ENCODE results near the gene UBE2F. TPM values are rescaled to one million over a fixed set of nuclear protein-coding genes. Genes with fewer than 3 reads are reported as not detected.

UBE2F gene
- total and polyA plus RNA-seq, 2 of the 13 experiments (the other 11 are each of a cell fraction or from before 2014, with no cell fraction given): 35.4 to 73.1 TPM

DNA sequence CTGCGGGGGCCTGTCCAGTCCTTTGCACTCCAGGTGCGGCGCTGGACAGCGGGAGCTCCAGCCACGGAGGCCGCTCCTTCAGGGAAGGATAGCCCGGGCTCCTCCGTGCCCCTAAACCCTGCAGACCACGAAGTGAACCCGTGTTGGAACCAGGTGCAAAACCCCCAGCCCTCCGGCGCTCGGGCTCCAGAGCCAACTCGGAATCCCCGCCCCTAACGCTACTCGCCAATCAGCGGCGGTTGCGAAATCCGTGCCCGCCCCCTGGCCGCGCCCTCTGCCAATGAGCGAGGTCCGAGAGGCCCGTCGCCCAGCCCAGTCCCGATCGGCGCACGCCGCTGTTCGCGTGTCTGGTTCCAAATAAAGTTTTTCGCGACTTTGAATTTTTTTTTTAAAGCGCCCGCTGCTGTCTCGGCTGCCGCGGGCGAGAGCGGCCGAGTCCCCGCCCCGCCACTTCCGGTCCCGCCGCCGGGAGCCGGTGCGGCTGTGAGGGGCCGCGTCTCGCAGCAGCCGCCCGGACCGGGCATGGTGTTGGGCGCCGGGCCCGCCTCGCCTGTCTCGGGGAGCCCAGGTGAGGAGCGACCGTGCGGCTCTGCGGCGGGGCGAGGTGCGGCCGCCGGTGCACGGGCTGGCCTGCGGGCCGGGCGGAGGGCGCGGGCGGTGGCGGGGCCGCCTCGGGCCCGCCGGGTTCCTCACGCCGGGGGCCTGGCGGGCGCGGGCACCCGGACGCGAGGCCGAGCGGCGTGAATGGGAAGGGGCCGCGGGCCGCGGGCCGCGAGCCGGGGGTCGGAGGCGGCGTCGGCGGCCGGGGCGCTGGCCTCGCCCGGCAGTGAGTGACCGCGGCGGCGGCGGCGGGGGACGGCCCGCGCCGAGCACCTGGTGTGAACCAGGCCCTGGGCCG lies at the start of gene UBE2F (continued):
- TF ChIP-seq NFYC (CRISPR knock-in tag; IDR thresholded peaks at IDR 0.05) (peak; percentile 96), KLF15 (CRISPR knock-in tag; IDR thresholded peaks at IDR 0.05; ENCODE audit: borderline replicate concordance) (peak; percentile 88), SP5 (CRISPR knock-in tag; IDR thresholded peaks at IDR 0.05; ENCODE audit: borderline replicate concordance, low read depth) (peak; percentile 47; the same call in 1 of the 2 replicates), KMT2A (CRISPR knock-in tag; IDR thresholded peaks at IDR 0.05) (peak; percentile 90), RARA (CRISPR knock-in tag; IDR thresholded peaks at IDR 0.05) (peak; percentile 28; the same call in 1 of the 2 replicates), ZNF891 (CRISPR knock-in tag; IDR thresholded peaks at IDR 0.05) (peak; percentile 57; the same call in 1 of the 2 replicates), EZH2 (conservative IDR thresholded peaks at IDR 0.05; ENCODE audit: low read depth, low read length) (no peak), MAF1 (CRISPR knock-in tag; IDR thresholded peaks at IDR 0.05; ENCODE audit: borderline replicate concordance) (no peak), ZNF501 (CRISPR knock-in tag; IDR thresholded peaks at IDR 0.05) (peak; percentile 96), CREB1 (IDR thresholded peaks at IDR 0.05) (peak; percentile 83), CREB1 (CRISPR knock-in tag; IDR thresholded peaks at IDR 0.05) (peak; percentile 89), ZNF605 (CRISPR knock-in tag; IDR thresholded peaks at IDR 0.05) (peak; percentile 73), PLRG1 (conservative IDR thresholded peaks at IDR 0.05) (no peak), ZNF550 (CRISPR knock-in tag; IDR thresholded peaks at IDR 0.05; ENCODE audit: borderline replicate concordance) (0 out of 2 replicates have a peak, but pooled peaks have one; percentile 87), ZNF484 (CRISPR knock-in tag; IDR thresholded peaks at IDR 0.05; ENCODE audit: borderline replicate concordance, low read depth) (no peak), KDM6A (CRISPR knock-in tag; IDR thresholded peaks at IDR 0.05; ENCODE audit: low read depth) (no peak), AGO1 (IDR thresholded peaks at IDR 0.05; ENCODE audit: low read depth, low read length, poor library complexity, severe bottlenecking) (no peak)
- TF ChIP-seq, protein P1, sequence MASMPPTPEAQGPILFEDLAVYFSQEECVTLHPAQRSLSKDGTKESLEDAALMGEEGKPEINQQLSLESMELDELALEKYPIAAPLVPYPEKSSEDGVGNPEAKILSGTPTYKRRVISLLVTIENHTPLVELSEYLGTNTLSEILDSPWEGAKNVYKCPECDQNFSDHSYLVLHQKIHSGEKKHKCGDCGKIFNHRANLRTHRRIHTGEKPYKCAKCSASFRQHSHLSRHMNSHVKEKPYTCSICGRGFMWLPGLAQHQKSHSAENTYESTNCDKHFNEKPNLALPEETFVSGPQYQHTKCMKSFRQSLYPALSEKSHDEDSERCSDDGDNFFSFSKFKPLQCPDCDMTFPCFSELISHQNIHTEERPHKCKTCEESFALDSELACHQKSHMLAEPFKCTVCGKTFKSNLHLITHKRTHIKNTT (CRISPR knock-in tag; IDR thresholded peaks at IDR 0.05): no peak
- TF ChIP-seq, protein P2, sequence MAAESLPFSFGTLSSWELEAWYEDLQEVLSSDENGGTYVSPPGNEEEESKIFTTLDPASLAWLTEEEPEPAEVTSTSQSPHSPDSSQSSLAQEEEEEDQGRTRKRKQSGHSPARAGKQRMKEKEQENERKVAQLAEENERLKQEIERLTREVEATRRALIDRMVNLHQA (CRISPR knock-in tag; IDR thresholded peaks at IDR 0.05): no peak
- TF ChIP-seq, protein P3, sequence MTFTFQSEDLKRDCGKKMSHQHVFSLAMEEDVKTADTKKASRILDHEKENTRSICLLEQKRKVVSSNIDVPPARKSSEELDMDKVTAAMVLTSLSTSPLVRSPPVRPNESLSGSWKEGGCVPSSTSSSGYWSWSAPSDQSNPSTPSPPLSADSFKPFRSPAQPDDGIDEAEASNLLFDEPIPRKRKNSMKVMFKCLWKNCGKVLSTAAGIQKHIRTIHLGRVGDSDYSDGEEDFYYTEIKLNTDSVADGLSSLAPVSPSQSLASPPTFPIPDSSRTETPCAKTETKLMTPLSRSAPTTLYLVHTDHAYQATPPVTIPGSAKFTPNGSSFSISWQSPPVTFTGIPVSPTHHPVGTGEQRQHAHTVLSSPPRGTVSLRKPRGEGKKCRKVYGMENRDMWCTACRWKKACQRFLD (CRISPR knock-in tag; IDR thresholded peaks at IDR 0.05; ENCODE audit: borderline replicate concordance): peak; percentile 26; the same call in 1 of the 2 replicates
- TF ChIP-seq, protein P4, sequence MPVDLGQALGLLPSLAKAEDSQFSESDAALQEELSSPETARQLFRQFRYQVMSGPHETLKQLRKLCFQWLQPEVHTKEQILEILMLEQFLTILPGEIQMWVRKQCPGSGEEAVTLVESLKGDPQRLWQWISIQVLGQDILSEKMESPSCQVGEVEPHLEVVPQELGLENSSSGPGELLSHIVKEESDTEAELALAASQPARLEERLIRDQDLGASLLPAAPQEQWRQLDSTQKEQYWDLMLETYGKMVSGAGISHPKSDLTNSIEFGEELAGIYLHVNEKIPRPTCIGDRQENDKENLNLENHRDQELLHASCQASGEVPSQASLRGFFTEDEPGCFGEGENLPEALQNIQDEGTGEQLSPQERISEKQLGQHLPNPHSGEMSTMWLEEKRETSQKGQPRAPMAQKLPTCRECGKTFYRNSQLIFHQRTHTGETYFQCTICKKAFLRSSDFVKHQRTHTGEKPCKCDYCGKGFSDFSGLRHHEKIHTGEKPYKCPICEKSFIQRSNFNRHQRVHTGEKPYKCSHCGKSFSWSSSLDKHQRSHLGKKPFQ (CRISPR knock-in tag; IDR thresholded peaks at IDR 0.05; ENCODE audit: insufficient replicate concordance): peak; percentile 57
- TF ChIP-seq, protein P5, sequence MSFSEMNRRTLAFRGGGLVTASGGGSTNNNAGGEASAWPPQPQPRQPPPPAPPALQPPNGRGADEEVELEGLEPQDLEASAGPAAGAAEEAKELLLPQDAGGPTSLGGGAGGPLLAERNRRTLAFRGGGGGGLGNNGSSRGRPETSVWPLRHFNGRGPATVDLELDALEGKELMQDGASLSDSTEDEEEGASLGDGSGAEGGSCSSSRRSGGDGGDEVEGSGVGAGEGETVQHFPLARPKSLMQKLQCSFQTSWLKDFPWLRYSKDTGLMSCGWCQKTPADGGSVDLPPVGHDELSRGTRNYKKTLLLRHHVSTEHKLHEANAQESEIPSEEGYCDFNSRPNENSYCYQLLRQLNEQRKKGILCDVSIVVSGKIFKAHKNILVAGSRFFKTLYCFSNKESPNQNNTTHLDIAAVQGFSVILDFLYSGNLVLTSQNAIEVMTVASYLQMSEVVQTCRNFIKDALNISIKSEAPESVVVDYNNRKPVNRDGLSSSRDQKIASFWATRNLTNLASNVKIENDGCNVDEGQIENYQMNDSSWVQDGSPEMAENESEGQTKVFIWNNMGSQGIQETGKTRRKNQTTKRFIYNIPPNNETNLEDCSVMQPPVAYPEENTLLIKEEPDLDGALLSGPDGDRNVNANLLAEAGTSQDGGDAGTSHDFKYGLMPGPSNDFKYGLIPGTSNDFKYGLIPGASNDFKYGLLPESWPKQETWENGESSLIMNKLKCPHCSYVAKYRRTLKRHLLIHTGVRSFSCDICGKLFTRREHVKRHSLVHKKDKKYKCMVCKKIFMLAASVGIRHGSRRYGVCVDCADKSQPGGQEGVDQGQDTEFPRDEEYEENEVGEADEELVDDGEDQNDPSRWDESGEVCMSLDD (CRISPR knock-in tag; IDR thresholded peaks at IDR 0.05; ENCODE audit: borderline replicate concordance): no peak
